GM23338 (cell line): ENCODE data around the gene TSSC4. TPM values are rescaled to one million over a fixed set of nuclear protein-coding genes. Genes with fewer than 3 reads are reported as not detected.

Source experiments
- ATAC-seq: fragments of 200-7000 bp; cut with Tn5 transposase; 3 replicates; pipeline ENCODE4 v1.9.1; 2020
- DNase-seq: peaks from one replicate; pipeline ENCODE4 v3.0.0-alpha.2; 2015; ENCODE audit warnings: low spot score
- H2AFZ ChIP-seq: fragments of 200-600 bp; sonication (generic); 2 replicates; pipeline ENCODE4 v1.8.0; 2016; ENCODE audit warnings: antibody characterized with exemption, mild to moderate bottlenecking, moderate library complexity
- H3F3A ChIP-seq: fragments of 200-600 bp; sonication (generic); replicated peaks from 2 replicates; pipeline ENCODE4 v1.8.0; 2017; ENCODE audit warnings: antibody characterized with exemption, mixed run types, low read depth
- H3K27ac ChIP-seq: fragments of 200-600 bp; sonication (generic); 2 replicates; pipeline ENCODE4 v1.6.1; 2016; ENCODE audit warnings: low read depth
- H3K27me3 ChIP-seq: fragments of 200-600 bp; sonication (generic); 2 replicates; pipeline ENCODE4 v1.8.0; 2016; ENCODE audit warnings: mild to moderate bottlenecking, mixed run types, moderate library complexity; ENCODE audit not compliant: insufficient read depth
- H3K36me3 ChIP-seq: fragments of 200-600 bp; sonication (generic); 2 replicates; pipeline ENCODE4 v1.8.0; 2016; ENCODE audit warnings: mild to moderate bottlenecking; ENCODE audit not compliant: insufficient read depth
- H3K4me1 ChIP-seq: fragments of 200-600 bp; sonication (generic); 2 replicates; pipeline ENCODE4 v1.8.0; 2016; ENCODE audit warnings: mild to moderate bottlenecking, moderate library complexity; ENCODE audit not compliant: insufficient read depth
- H3K4me2 ChIP-seq: fragments of 200-600 bp; sonication (generic); 2 replicates; pipeline ENCODE4 v1.7.1; 2017; ENCODE audit warnings: mixed run types
- H3K4me3 ChIP-seq: fragments of 200-600 bp; sonication (generic); 2 replicates; pipeline ENCODE4 v1.6.1; 2016; ENCODE audit warnings: mixed run types
- H3K79me2 ChIP-seq: fragments of 200-600 bp; sonication (generic); replicated peaks from 2 replicates; pipeline ENCODE4 v1.8.0; 2017; ENCODE audit warnings: mild to moderate bottlenecking; ENCODE audit not compliant: insufficient read depth
- H3K9me2 ChIP-seq: fragments of 200-600 bp; sonication (generic); 2 replicates; pipeline ENCODE4 v1.8.0; 2017; ENCODE audit not compliant: insufficient read depth
- H4K20me1 ChIP-seq: fragments of 200-600 bp; sonication (generic); replicated peaks from 2 replicates; pipeline ENCODE4 v1.8.0; 2017; ENCODE audit warnings: mild to moderate bottlenecking; ENCODE audit not compliant: insufficient read depth
- H3K27ac Mint-ChIP-seq: 2 replicates; pipeline ENCODE4 v1.8.0; 2020; ENCODE audit warnings: inconsistent platforms, mild to moderate bottlenecking, moderate library complexity, mixed read lengths
- H3K27me3 Mint-ChIP-seq: 3 replicates; pipeline ENCODE4 v1.8.0; 2022; ENCODE audit warnings: low read depth, mild to moderate bottlenecking, moderate library complexity, mixed read lengths, inconsistent platforms; ENCODE audit not compliant: insufficient read depth, poor library complexity
- H3K36me3 Mint-ChIP-seq: 3 replicates; pipeline ENCODE4 v1.8.0; 2021; ENCODE audit warnings: low read depth, mild to moderate bottlenecking, inconsistent platforms, moderate library complexity, mixed read lengths
- H3K4me1 Mint-ChIP-seq: 3 replicates; pipeline ENCODE4 v1.8.0; 2020; ENCODE audit warnings: mild to moderate bottlenecking, inconsistent platforms, mixed read lengths
- H3K4me3 Mint-ChIP-seq: 3 replicates; pipeline ENCODE4 v1.8.0; 2021; ENCODE audit warnings: moderate library complexity, mild to moderate bottlenecking, inconsistent platforms, mixed read lengths
- H3K9me3 Mint-ChIP-seq: 3 replicates; pipeline ENCODE4 v1.8.0; 2020; ENCODE audit warnings: moderate library complexity, mild to moderate bottlenecking, inconsistent platforms, mixed read lengths
- CTCF ChIP-seq, 2 experiments: fragments of 200-600 bp in 1 of 2; sonication (generic) in 1 of 2; conservative IDR thresholded peaks; 2 replicates each; pipeline versions ENCODE4 v1.5.1 to v1.6.1; 2016 to 2017; ENCODE audit warnings: antibody characterized with exemption in 2 of 2, low read depth in 2 of 2, mild to moderate bottlenecking in 2 of 2, moderate library complexity in 1 of 2
- EZH2phosphoT487 ChIP-seq: fragments of 200-600 bp; sonication (generic); IDR thresholded peaks from one replicate; pipeline ENCODE4 v1.8.1; 2018; ENCODE audit warnings: antibody characterized with exemption; ENCODE audit not compliant: unreplicated experiment
- JUNB ChIP-seq: IDR thresholded peaks from one replicate; pipeline ENCODE4 v1.6.1; 2016; ENCODE audit warnings: antibody characterized with exemption; ENCODE audit not compliant: unreplicated experiment
- POLR2AphosphoS5 ChIP-seq: IDR thresholded peaks from 2 replicates; pipeline ENCODE4 v1.6.1; 2016; ENCODE audit warnings: antibody characterized with exemption, low read depth
- STAT1 ChIP-seq: IDR thresholded peaks from one replicate; pipeline ENCODE4 v1.6.1; 2016; ENCODE audit warnings: antibody characterized with exemption; ENCODE audit not compliant: unreplicated experiment
- ZNF114 ChIP-seq: fragments of 250-450 bp; sonication (Bioruptor Pico); IDR thresholded peaks from 2 replicates; pipeline ENCODE4 v1.5.0; 2020; ENCODE audit warnings: mild to moderate bottlenecking, moderate library complexity
- ZNF331 ChIP-seq: fragments of 250-450 bp; sonication (Bioruptor Pico); IDR thresholded peaks from 2 replicates; pipeline ENCODE4 v1.5.0; 2020; ENCODE audit warnings: low read depth, mild to moderate bottlenecking, moderate library complexity
- ZNF462 ChIP-seq: fragments of 250-450 bp; sonication (Bioruptor Pico); IDR thresholded peaks from 2 replicates; pipeline ENCODE4 v1.5.0; 2020; ENCODE audit warnings: mild to moderate bottlenecking, moderate library complexity
- polyA plus RNA-seq: library from polyadenylated mRNA; unstranded; fragments of >200 nt; fragmentation: Nextera tagmentation; extraction: Ambion mirVana; gene quantifications from 2 replicates; pipeline ENCODE4 v1.2.1, GENCODE V29; 2016
- total RNA-seq: library from RNA; depleted of rRNA; stranded (reverse); fragments of >200 nt; shearing (Covaris generic); gene quantifications from 2 replicates; pipeline ENCODE4 v1.2.3, GENCODE V29; 2014
- TF ChIP-seq, protein P1 (sequence below): IDR thresholded peaks from 2 replicates; pipeline ENCODE4 v1.6.1; 2016; ENCODE audit warnings: antibody characterized with exemption

TSSC4 gene
- total and polyA plus RNA-seq, 2 experiments from 2014 or later: 27.5 to 44.3 TPM

GRCh38 chr11:2415601-2416380 is 15.2 kb downstream of the TSSC4 start:
- DNase-seq: peak; percentile 54
- no peaks in the 10 kb centered on the region for H3K79me2 ChIP-seq
- H4K20me1 ChIP-seq: no peaks in the 10 kb centered on the region

GRCh38 chr11:2416765-2417164 is 16.2 kb downstream of the TSSC4 start:
- Histone ChIP-seq H4K20me1 (no peaks in the 10 kb centered on the region), H3K27ac (no peak overlapping the region), H3K4me1 (no peaks in the 10 kb centered on the region; the same call in 1 of the 2 replicates), H3F3A (no peaks in the 10 kb centered on the region), H3K4me2 (no peak overlapping the region), H3K36me3 (no peaks in the 10 kb centered on the region), H2AFZ (no peak overlapping the region), H3K79me2 (no peaks in the 10 kb centered on the region), H3K9me2 (no peaks in the 10 kb centered on the region), H3K4me3 (no peak overlapping the region), H3K27me3 (no peaks in the 10 kb centered on the region)
- H3K27ac Mint-ChIP-seq: no peak overlapping the region
- ATAC-seq: no peak
- H3K4me3 Mint-ChIP-seq: no peak overlapping the region
- no peaks in the 10 kb centered on the region for H3K9me3 Mint-ChIP-seq
- H3K27me3 Mint-ChIP-seq: peaks cover 4% of the 10 kb centered on the region
- H3K36me3 Mint-ChIP-seq: no peaks in the 10 kb centered on the region
- 0 out of 3 replicates have a peak, but pooled peaks cover 2% of the 10 kb centered on the region for H3K4me1 Mint-ChIP-seq
- no peak for DNase-seq
- no peak for TF ChIP-seq ZNF331 (CRISPR knock-in tag)
- TF ChIP-seq, protein P1, sequence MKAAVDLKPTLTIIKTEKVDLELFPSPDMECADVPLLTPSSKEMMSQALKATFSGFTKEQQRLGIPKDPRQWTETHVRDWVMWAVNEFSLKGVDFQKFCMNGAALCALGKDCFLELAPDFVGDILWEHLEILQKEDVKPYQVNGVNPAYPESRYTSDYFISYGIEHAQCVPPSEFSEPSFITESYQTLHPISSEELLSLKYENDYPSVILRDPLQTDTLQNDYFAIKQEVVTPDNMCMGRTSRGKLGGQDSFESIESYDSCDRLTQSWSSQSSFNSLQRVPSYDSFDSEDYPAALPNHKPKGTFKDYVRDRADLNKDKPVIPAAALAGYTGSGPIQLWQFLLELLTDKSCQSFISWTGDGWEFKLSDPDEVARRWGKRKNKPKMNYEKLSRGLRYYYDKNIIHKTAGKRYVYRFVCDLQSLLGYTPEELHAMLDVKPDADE: no peak
- TF ChIP-seq ZNF114: no peak
- no peak for TF ChIP-seq POLR2AphosphoS5
- TF ChIP-seq EZH2phosphoT487: no peak
- no peak for TF ChIP-seq ZNF462 (CRISPR knock-in tag)
- TF ChIP-seq STAT1: no peak
- no peak for TF ChIP-seq JUNB

More at GRCh38 chr11:2415601-2416380, 15.2 kb downstream of the TSSC4 start:
- Histone ChIP-seq H3K27me3 (no peaks in the 10 kb centered on the region), H3F3A (no peaks in the 10 kb centered on the region), H3K4me1 (no peaks in the 10 kb centered on the region; the same call in 1 of the 2 replicates), H2AFZ (no peak overlapping the region), H3K4me2 (no peak overlapping the region), H3K36me3 (no peaks in the 10 kb centered on the region), H3K4me3 (no peak overlapping the region), H3K9me2 (no peaks in the 10 kb centered on the region), H3K27ac (no peak overlapping the region)
- peaks cover 4% of the 10 kb centered on the region for H3K27me3 Mint-ChIP-seq
- no peaks in the 10 kb centered on the region for H3K36me3 Mint-ChIP-seq
- no peak for ATAC-seq
- no peak overlapping the region for H3K4me3 Mint-ChIP-seq
- H3K9me3 Mint-ChIP-seq: no peaks in the 10 kb centered on the region
- H3K4me1 Mint-ChIP-seq: 0 out of 3 replicates have a peak, but pooled peaks cover 2% of the 10 kb centered on the region
- H3K27ac Mint-ChIP-seq: no peak overlapping the region
- TF ChIP-seq CTCF (conservative IDR thresholded peaks at IDR 0.05; ENCODE audit: low read depth in 2 of 2): 0 out of 4 replicates have a peak, but pooled peaks of 1 of the 2 experiments have one; percentile 13
- TF ChIP-seq JUNB: no peak
